NCI-H748 (cell line): ENCODE results near the gene EFL1.
A peak's percentile ranks its signal among the peaks of the same experiment; 100 is the strongest.
"Not testable (repeated sequence)": the region's sequence is repeated elsewhere in the genome, so short reads cannot be mapped to it uniquely, and the experiment has no call there.

Experiments
- DNase-seq: peaks from one replicate; lab custom pipeline; 2025; ENCODE audit not compliant: unreplicated experiment; lab: John Stamatoyannopoulos, UW

Gene EFL1

GRCh38 chr15:82282386-82282785 lies 19.9 kb upstream of the EFL1 start:
- DNase-seq, result not testable (repeated sequence)

- not testable (repeated sequence) for DNase-seq
These were observed 18.7 kb upstream of the EFL1 start for GRCh38 chr15:82281276-82281675.

- DNase-seq, result no peak
These were observed 12.9 kb upstream of the EFL1 start for GRCh38 chr15:82275410-82275809.

- DNase-seq, result no peak
These were observed 9.6 kb upstream of the EFL1 start for GRCh38 chr15:82272154-82272553.

- not testable (repeated sequence) for DNase-seq
These were observed 5.9 kb upstream of the EFL1 start for GRCh38 chr15:82268454-82268853.

GRCh38 chr15:82267137-82267536 lies 4.6 kb upstream of the EFL1 start:
- not testable (repeated sequence) for DNase-seq

- peak; percentile 85 for DNase-seq
These were observed 816 bp upstream of the EFL1 start for GRCh38 chr15:82263350-82263749.

- DNase-seq, result peak; percentile 48
These were observed 740 bp downstream of the EFL1 start for GRCh38 chr15:82261566-82262421.

GRCh38 chr15:82248261-82248660 lies 14.3 kb downstream of the EFL1 start:
- DNase-seq, result not testable (repeated sequence)

GRCh38 chr15:82245956-82246355 lies 16.6 kb downstream of the EFL1 start:
- DNase-seq, result not testable (repeated sequence)

- DNase-seq, result not testable (repeated sequence)
These were observed 18.9 kb downstream of the EFL1 start for GRCh38 chr15:82243644-82244043.

GRCh38 chr15:82241836-82242499 lies 20.6 kb downstream of the EFL1 start:
- not testable (repeated sequence) for DNase-seq

- DNase-seq, result no peak
These were observed 22.7 kb downstream of the EFL1 start for GRCh38 chr15:82239685-82240391.

GRCh38 chr15:82237944-82238534 lies 24.5 kb downstream of the EFL1 start:
- DNase-seq, result not testable (repeated sequence)

GRCh38 chr15:82231842-82232241 lies 30.7 kb downstream of the EFL1 start:
- no peak for DNase-seq

GRCh38 chr15:82231233-82231632 lies 31.3 kb downstream of the EFL1 start:
- no peak for DNase-seq

- DNase-seq, result no peak
These were observed 33.8 kb downstream of the EFL1 start for GRCh38 chr15:82228750-82229149.

- not testable (repeated sequence) for DNase-seq
These were observed 41.0 kb downstream of the EFL1 start for GRCh38 chr15:82221535-82221934.

GRCh38 chr15:82216092-82216491 lies 46.4 kb downstream of the EFL1 start:
- not testable (repeated sequence) for DNase-seq

GRCh38 chr15:82212201-82212600 lies 50.3 kb downstream of the EFL1 start:
- not testable (repeated sequence) for DNase-seq

- not testable (repeated sequence) for DNase-seq
These were observed 52.4 kb downstream of the EFL1 start for GRCh38 chr15:82210066-82210597.
